PC-3 (cell line): ENCODE measurements around the gene JPT2. TPM values are rescaled to one million over a fixed set of nuclear protein-coding genes. Genes with fewer than 3 reads are reported as not detected.

Experiments
- ATAC-seq: fragments of 200-7000 bp; cut with Tn5 transposase; 2 replicates; pipeline ENCODE4 v1.9.1; 2020; ENCODE audit warnings: mild to moderate bottlenecking, moderate library complexity
- BruUV-seq: library from RNA; stranded (reverse); fragments of 400-500 nt; replicated peaks from 2 replicates; lab custom pipeline; 2021; lab: Mats Ljungman, UMichigan
- CTCF ChIA-PET: fragments of 300-600 bp; sonication (Branson Sonifier 250); formaldehyde crosslinking; loops from one replicate; lab custom pipeline; 2022; ENCODE audit warnings: antibody characterized with exemption; lab: Charles Lee
- POLR2A ChIA-PET: fragments of 300-600 bp; sonication (Branson Sonifier 250); formaldehyde crosslinking; loops from one replicate; lab custom pipeline; 2022; ENCODE audit warnings: antibody characterized with exemption; ENCODE audit not compliant: unreplicated experiment; lab: Charles Lee
- DNase-seq: peaks from one replicate; pipeline ENCODE4 v3.0.0-alpha.2; 2015
- H2AFZ ChIP-seq: fragments of 300-600 bp; sonication (generic); 2 replicates; pipeline ENCODE4 v1.6.0; 2016; ENCODE audit warnings: antibody characterized with exemption, low read length
- H3F3A ChIP-seq: fragments of 300-600 bp; sonication (generic); one replicate; pipeline ENCODE4 v1.6.0; 2017; ENCODE audit warnings: antibody characterized with exemption, low read length, control low read depth, mild to moderate bottlenecking; ENCODE audit not compliant: unreplicated experiment
- H3K27ac ChIP-seq: fragments of 300-600 bp; sonication (generic); 2 replicates; pipeline ENCODE4 v1.5.1; 2016; ENCODE audit warnings: mild to moderate bottlenecking, low read length
- H3K27me3 ChIP-seq: fragments of 300-600 bp; sonication (generic); 2 replicates; pipeline ENCODE4 v1.6.1; 2016; ENCODE audit warnings: low read length, mixed read lengths
- H3K36me3 ChIP-seq: fragments of 300-600 bp; sonication (generic); 2 replicates; pipeline ENCODE4 v1.6.1; 2016; ENCODE audit warnings: low read depth, mixed run types, low read length, mixed read lengths
- H3K4me1 ChIP-seq: fragments of 300-600 bp; sonication (generic); 2 replicates; pipeline ENCODE4 v1.5.1; 2016; ENCODE audit warnings: low read length; ENCODE audit not compliant: insufficient read depth
- H3K4me2 ChIP-seq: fragments of 300-600 bp; sonication (generic); 2 replicates; pipeline ENCODE4 v1.6.0; 2016; ENCODE audit warnings: low read length
- H3K4me3 ChIP-seq: fragments of 300-600 bp; sonication (generic); 2 replicates; pipeline ENCODE4 v1.5.1; 2016; ENCODE audit warnings: mild to moderate bottlenecking, low read length, mixed read lengths
- H3K79me2 ChIP-seq: fragments of 300-600 bp; sonication (generic); 2 replicates; pipeline ENCODE4 v1.6.1; 2017; ENCODE audit warnings: low read length, mixed read lengths
- H3K9ac ChIP-seq: fragments of 300-600 bp; sonication (generic); 2 replicates; pipeline ENCODE4 v1.6.0; 2016; ENCODE audit warnings: mild to moderate bottlenecking, low read length
- H3K9me2 ChIP-seq: fragments of 300-600 bp; sonication (generic); replicated peaks from 2 replicates; pipeline ENCODE4 v1.6.1; 2016; ENCODE audit warnings: mixed run types, low read length, mixed read lengths
- H3K9me3 ChIP-seq: fragments of 300-600 bp; sonication (generic); 2 replicates; pipeline ENCODE4 v1.6.1; 2016; ENCODE audit warnings: low read length, mixed read lengths
- H4K20me1 ChIP-seq: fragments of 300-600 bp; sonication (generic); 2 replicates; pipeline ENCODE4 v1.6.1; 2016; ENCODE audit warnings: low read length, mixed read lengths
- CTCF ChIP-seq: fragments of 300-600 bp; sonication (generic); conservative IDR thresholded peaks from 2 replicates; pipeline ENCODE4 v1.5.1; 2017; ENCODE audit warnings: antibody characterized with exemption, low read depth, mild to moderate bottlenecking, low read length
- EZH2 ChIP-seq: fragments of 300-600 bp; sonication (generic); IDR thresholded peaks from one replicate; pipeline ENCODE4 v1.6.1; 2017; ENCODE audit warnings: antibody characterized with exemption, mild to moderate bottlenecking, low read length; ENCODE audit not compliant: unreplicated experiment
- EZH2phosphoT487 ChIP-seq: fragments of 300-600 bp; sonication (generic); IDR thresholded peaks from 2 replicates; pipeline ENCODE4 v1.6.1; 2018; ENCODE audit warnings: mild to moderate bottlenecking, antibody characterized with exemption, low read length, borderline replicate concordance
- intact Hi-C: fragments of 100-400 bp; cut with micrococcal nuclease; formaldehyde crosslinking; loops from 2 replicates; pipeline ENCODE4 v1.9.0; 2023
- total RNA-seq: library from RNA; depleted of rRNA; stranded (reverse); fragments of >200 nt; gene quantifications from 2 replicates; pipeline ENCODE4 v1.2.3, GENCODE V29; 2014

The JPT2 gene
- total RNA-seq, 1 experiment from 2014 or later, result 85.2 TPM

GRCh38 chr16:1639860-1640259 is 38.2 kb upstream of the JPT2 start:
- intact Hi-C loops, result no loop called here

GRCh38 chr16:1640261-1640941 is 37.7 kb upstream of the JPT2 start:
- H3K36me3 ChIP-seq, result no peaks in the 10 kb centered on the region; the same call in 1 of the 2 replicates
- H3K4me2 ChIP-seq, result no peak overlapping the region
- H3K79me2 ChIP-seq, result no peaks in the 10 kb centered on the region
- no peaks in the 10 kb centered on the region for H3K9me3 ChIP-seq
- ChIA-PET CTCF (no interaction called here), POLR2A (no interaction called here)
- H4K20me1 ChIP-seq, result no peaks in the 10 kb centered on the region
- intact Hi-C loops, result no loop called here
- peaks cover 4% of the 10 kb centered on the region for H3K4me1 ChIP-seq
- no peak overlapping the region for H2AFZ ChIP-seq
- no peak overlapping the region for H3K27ac ChIP-seq
- H3K9me2 ChIP-seq, result no peaks in the 10 kb centered on the region
- DNase-seq (no peak), ATAC-seq (no peak)
- H3K27me3 ChIP-seq, result no peaks in the 10 kb centered on the region
- H3F3A ChIP-seq, result no peaks in the 10 kb centered on the region
- TF ChIP-seq EZH2phosphoT487 (no peak), CTCF (no peak), EZH2 (no peak)
- BruUV-seq, result no TSS peak
- H3K4me3 ChIP-seq, result no peak overlapping the region
- no peak overlapping the region for H3K9ac ChIP-seq

More at GRCh38 chr16:1639860-1640259, 38.2 kb upstream of the JPT2 start:
- Histone ChIP-seq H3K9me3 (no peaks in the 10 kb centered on the region), H3K4me1 (no peaks in the 10 kb centered on the region), H3F3A (no peaks in the 10 kb centered on the region), H3K4me2 (no peak overlapping the region), H3K9ac (no peak overlapping the region), H3K79me2 (no peaks in the 10 kb centered on the region), H4K20me1 (no peaks in the 10 kb centered on the region), H2AFZ (no peak overlapping the region), H3K4me3 (no peak overlapping the region), H3K27ac (no peak overlapping the region), H3K9me2 (no peaks in the 10 kb centered on the region), H3K36me3 (no peaks in the 10 kb centered on the region; the same call in 1 of the 2 replicates), H3K27me3 (no peaks in the 10 kb centered on the region)
- POLR2A ChIA-PET, result no interaction called here
- CTCF ChIA-PET, result no interaction called here
- ATAC-seq (no peak), DNase-seq (no peak)
- no TSS peak for BruUV-seq
- TF ChIP-seq EZH2phosphoT487 (no peak), EZH2 (no peak), CTCF (no peak)

DNA sequence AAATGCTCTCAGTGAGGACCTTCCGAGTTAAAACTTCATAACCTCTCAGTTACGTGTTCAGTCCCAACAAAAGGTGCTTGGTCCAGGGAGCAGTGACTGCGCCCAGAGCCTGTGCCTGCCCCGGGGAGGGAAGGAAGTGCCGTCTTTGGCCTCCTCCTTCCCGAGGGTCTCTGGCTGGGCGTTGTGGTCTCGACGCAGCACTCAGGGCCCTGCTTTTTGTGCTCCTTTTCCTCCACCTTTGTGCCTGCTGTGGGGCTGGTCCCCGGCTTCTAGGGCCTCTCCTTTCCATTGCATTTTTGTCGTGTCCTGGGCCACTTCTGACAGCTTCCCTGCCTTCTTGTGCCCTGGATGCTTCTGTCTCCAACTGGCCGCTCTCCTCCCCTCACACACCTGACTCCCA is 36.8 kb upstream of the JPT2 start:
- Histone ChIP-seq H3F3A (no peaks in the 10 kb centered on the region), H3K9ac (no peak overlapping the region), H3K27me3 (no peaks in the 10 kb centered on the region), H3K27ac (no peak overlapping the region), H3K9me3 (no peaks in the 10 kb centered on the region), H3K4me1 (peaks cover 12% of the 10 kb centered on the region), H3K79me2 (no peaks in the 10 kb centered on the region), H2AFZ (no peak overlapping the region), H3K9me2 (no peaks in the 10 kb centered on the region), H3K4me3 (no peak overlapping the region), H4K20me1 (no peaks in the 10 kb centered on the region), H3K4me2 (no peak overlapping the region), H3K36me3 (no peaks in the 10 kb centered on the region; the same call in 1 of the 2 replicates)
- DNase-seq, result no peak
- no TSS peak for BruUV-seq
- CTCF ChIA-PET, result no interaction called here
- ATAC-seq, result no peak
- intact Hi-C loops, result no loop called here
- POLR2A ChIA-PET, result no interaction called here
- TF ChIP-seq CTCF, result no peak
- TF ChIP-seq EZH2, result no peak
- no peak for TF ChIP-seq EZH2phosphoT487
